ENCODE data around the gene KPNB1.

KPNB1 gene

DNA sequence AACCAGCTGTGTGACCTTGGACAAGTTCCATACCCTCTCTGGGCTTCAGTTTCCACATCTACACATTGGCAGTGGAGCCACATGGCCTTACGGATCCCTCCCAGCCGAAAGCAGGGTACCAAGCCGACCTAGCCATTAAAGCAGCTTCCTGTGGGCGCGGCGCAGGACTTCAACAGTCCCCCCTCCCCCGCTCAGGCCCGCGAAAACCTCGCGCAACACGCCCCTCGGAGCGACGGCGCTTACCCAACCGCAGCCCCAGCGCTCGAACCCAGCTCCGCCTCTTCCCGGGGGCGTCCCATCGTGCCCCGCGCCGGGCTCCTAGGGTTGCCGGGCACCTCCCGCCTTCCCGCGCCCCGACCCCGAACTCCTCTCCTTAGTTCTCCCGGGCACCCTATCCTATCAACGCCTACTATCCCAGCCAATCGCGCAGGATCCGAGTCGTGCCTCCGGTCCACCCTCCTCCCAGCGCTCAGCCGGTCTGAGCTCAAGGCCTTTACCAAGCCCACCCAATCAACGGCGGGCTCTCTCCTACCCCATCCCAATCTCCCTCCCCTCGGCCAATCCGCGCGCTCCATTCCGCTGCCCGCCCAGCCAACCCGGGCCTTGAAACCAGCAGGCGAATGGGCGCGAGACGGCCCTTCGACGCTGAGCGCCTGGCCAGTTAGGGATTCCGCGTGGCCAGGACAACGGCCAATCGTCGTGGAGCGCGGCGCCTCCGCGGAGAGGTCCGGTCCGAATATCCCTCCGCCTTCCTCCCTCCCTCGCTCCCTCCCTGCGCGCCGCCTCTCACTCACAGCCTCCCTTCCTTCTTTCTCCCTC, at the start of gene KPNB1:
KPNB1 (plus strand) TSS at position 767 of the 819 bp plus-strand sequence. CDS start 326 bp downstream, outside the sequence.
- DNase-seq: peak; percentile 91

DNA sequence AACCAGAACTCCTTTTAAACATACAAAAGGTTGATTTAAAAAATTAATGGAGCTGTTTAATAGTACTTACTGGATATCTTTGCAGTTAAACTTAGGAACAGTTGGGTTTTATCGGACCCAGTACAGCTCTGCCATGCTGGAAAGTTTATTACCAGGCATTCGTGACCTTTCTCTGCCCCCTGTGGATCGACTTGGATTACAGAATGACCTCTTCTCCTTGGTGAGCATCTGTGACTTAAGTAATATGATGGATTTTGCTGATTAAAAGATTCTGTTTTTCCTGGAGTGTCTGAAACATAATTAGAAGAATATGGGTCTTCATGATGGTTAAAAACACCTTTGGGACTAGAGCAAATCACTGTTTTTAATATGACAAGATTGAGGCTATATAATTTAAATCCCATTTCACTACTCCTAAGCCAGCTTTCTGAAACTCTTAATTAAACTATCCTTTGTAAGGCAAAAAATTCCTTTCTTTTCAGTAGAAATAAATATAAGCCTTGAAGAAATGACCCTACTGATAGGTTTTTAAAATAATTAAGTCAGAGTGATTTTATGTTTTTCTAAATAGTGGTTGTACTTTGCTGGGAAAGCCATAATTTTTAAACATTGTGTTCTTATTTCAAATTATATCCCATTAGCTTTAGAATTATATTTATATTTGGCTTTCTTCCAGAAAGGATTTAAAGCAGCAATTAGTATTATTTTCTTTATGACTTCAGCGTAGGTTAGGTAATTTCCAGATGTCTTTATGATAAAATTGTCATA, 45.7 kb upstream of the KPNB1 start:
- no peak for DNase-seq

DNA sequence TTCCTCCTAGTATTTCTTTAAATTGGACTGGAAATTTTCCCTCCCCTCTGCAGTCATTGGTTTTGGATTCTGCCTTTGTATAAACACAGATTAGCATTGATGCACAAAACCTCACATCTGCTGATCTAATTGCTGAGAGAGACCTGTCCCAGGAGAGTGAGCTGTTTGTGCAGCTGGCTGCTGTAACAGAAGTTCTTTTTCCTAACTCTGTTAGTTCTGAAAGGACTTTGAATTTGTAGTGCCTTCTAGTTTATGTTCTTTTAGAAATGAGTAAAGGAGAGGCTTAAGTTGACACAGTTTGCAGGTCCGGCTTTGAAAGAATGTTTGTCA, 45.2 kb upstream of the KPNB1 start:
- no peak for DNase-seq

DNA sequence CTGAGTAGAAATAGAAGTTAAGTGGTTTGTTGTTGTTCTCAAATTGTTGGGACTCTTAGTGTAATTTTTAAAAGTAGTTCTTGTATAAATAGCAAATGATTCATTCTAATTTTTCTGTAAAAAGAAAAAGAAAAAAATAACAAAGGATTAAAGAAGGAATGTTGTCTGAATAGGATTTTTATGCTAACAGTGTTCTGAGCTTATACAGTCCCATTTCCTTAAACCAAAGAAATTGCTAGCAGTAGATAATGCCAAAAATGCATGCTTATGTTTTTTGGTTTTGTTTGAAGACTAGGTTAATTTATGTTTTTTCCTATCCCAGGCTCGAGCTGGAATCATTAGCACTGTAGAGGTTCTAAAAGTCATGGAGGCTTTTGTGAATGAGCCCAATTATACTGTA, 44.7 kb upstream of the KPNB1 start:
- DNase-seq: no peak

DNA sequence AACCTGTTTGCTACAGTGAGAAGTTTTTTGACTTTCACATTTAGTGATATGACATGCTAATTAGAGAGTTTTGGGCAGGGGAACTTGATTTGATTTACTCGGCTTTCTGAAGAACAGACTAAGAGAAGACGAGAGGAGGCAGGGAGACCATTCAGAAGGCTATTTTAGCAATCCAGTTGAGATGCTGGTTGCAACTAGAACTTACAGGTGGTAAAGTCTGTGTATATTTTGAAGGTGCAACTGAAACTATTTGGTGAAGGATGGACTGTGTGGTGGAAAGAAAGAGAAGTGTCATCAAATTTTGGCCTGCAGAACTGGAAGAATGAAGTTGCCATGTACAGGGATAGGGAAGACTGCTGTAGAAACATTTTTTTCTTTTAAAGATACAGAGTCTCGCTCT, 42.2 kb upstream of the KPNB1 start:
- no peak for DNase-seq

DNA sequence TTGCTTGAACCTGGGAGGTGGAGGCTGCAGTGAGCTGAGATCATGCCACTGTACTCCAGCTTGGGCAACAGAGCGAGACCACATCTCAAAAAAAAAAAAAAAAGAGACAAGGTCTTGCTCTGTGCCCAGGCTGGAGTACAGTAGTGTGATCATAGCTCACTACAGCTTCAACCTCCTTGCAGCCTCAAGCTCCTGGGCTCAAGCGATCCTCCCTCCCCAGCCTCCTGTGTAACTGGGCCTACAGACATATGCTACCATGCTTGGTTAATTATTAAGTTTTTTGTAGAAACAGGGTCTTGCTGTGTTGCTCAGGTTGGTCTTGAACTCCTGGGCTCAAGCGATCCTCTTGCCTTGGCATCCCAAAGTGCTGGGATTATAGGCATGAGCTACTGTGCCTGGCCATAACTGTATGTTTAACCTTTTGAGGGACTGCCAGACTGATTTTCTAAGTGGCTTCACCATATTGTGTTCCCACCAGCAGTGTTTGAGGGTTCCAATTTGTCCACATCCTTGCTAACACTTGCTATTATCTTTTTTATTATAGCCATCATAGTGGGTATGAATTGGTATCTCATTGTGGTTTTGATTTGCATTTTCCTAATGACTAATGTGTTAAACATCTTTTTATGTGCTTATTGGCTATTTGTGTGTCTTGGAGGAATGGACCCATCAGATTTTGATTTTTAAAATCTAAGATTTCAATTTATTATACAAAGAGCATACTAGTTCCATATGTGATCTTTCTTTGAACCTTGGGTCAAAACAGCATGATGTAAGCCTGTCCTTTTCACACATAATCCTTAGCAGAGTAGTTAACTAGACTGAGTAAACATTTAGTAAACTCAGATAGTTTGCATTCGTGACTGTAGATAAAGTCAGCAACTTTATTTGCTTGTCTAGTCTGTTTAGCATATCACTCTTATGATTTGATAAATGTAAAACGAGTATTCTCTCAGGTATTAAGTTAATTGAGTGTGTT, 38.1 kb upstream of the KPNB1 start:
- no peak for DNase-seq

DNA sequence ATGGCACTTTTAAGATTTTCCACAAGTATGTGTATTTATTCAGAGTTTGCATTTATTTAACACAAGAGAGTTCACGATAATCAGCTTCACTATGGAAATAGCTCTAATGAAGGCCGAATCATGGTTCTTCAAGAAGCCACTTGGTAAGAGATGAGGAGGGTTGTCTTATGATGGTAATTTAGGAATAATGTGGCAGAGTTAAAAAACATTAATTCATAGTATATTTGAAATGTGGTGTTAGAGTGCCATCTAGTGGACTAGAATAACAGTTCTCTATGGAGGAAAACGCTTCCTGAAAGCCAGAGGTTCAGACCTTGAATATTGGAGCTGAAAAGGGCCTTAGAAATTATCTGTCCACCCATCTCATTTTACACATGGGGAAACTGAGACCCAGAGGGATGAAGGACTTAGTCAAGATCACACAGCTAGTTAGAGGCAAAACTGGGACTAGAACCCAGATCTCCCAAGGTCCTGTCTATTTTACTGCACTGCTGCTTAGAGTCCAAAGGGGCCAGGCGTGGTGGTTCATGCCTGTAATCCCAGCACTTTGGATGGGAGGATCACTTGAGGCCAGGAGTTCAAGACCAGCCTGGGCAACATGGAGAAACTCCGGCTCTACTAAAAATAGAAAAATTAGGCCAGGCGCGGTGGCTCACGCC, 33.8 kb upstream of the KPNB1 start:
- DNase-seq: no peak

DNA sequence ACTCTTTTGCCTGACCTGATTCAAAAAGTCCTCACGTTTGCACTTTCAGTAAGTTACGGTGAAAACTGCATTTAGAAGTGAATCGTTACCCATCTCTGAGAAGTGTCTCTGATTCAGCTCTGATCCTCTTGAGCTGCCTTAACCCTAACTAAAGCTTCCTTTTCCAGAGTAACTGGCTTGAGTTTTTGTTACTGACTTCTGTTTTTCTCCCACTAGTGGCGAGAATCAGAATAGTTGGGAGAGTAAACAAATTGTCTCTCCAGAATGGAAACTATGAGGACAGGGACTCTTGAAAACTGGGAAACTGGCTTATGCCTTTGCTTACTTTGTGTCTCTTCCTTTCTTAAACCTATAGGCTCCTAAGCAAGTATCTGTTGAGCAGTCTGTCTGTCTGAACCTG, 31.3 kb upstream of the KPNB1 start:
- no peak for DNase-seq

DNA sequence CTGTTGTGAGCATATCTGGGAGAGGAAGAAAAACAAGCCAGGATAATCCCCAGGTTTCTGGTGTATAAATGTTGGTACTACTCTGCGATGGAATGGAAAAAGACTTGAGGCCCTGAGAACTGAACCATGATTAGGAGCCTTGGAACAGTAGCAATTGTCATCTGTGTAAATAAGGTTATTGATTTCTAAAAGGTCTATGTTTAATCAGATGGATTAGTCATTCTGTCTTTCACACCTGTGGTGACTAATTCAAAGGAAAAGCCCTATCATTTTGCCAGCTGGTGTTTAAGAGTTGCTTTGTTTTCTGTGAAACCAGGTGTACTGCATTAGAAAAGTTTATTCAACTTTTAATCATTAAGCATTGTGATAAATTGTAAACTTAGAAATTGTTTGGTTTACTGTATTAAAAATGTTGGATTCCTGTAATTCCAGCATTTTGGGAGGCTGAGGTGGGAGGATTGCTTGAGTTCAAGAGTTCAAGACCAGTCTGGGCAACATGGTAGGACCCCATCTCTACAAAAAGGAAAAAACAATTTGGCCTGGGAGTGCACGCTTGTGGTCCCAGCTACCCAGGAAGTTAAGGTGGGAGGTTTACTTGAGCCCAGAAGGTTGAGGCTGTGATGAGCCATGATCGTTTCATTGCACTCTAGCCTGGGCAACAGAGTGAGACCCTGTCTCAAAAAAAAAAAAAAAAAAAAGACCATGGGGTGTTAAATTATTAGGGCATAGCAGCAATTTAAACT, 29.0 kb upstream of the KPNB1 start:
- no peak for DNase-seq

DNA sequence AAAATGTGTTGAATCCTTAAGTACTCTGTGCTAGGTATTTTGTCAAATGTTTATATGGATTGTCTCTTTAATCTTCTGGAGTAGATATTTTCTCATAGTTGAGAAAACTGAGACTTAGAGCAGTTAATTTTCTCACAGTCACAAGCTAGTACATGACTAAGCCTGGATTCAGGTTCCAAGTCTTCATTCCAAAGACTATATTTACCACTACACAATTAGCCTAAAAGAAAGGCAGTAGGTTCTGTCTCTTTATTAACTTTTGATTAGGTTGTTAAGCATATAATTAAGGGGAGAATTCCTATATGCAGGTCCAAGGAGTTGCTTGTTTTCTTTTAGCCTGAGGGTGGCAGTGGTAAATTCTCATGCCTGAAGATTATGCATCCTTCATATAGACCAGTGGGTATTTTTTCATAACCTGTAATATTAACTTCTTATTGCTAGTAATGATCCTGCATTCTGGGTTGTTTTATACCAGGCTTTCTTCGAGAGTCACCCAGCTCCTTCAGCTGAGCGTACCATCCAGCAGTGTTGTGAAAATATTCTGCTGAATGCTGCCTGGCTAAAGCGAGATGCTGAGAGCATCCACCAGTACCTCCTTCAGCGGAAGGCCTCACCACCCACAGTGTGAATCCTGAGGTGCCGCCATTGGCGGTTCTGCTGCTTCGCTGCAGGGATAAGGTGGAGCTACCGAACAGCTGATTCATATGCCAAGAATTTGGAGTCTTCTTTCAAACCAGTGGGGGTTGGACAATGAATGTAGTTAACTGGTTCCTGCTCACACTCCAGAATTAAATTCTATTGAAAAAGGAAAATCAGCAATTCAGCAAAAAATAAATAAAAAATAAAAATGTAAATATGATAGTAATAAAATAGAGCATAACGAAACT, 28.2 kb upstream of the KPNB1 start:
- no peak for DNase-seq

DNA sequence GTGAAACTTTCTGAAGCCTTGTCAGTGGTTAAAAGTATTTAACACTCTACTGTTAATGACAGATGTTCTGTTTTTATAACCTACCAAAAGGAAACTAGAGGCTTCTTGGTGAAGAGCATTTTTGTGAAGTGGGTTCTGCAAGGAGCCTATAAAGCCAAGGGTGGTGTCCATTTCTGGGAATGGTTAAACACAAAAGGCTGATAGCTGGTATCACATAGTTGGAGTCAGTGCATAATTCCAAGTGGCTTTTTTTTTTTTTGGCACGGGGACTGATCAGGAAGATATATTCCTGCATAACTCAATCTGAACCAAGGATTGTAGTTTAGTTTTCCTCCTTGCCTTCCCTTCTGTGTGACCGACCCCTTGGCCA, 27.6 kb upstream of the KPNB1 start:
- DNase-seq: no peak

DNA sequence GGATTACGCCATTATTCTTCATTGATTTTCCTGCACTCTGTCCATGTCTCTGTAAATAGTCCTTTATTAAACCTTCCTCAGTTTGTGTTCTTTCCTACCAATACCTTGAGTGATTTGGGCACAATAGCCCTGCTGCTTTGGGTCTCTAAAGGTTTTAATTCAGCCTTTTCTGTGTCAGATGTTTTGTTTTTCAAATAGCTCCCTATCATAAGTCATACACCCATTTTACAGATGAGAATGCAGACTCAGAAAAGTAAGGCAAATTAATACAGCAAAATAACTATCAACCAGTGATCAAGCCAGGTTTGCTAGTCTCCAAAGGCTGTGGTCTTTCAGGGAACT, 25.0 kb upstream of the KPNB1 start:
- DNase-seq: no peak

DNA sequence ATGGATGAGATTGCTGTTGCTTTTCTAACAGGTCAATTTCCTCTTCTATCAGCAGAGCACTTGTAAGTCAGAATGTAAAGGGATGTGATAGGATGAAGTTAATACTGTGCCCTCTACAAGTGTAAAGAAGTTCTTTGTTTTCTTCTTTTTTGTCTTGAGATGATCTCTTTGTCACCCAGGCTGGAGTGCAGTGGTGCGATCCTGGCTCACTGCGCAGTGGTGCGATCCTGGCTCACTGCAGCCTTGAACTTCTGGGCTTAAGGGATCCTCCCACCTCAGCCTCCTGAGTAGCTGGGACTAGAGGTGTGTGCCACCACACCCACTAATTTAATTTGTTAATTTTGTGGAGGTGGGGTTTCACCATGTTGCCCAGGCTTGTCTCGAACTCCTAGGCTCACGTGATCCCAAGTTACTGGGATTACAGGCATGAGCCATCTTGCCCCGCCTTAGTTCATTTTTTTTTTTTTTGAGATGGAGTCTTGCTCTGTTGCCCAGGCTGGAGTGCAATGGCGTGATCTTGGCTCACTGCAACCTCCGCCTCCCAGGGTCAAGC, 21.6 kb upstream of the KPNB1 start:
- DNase-seq: no peak

DNA sequence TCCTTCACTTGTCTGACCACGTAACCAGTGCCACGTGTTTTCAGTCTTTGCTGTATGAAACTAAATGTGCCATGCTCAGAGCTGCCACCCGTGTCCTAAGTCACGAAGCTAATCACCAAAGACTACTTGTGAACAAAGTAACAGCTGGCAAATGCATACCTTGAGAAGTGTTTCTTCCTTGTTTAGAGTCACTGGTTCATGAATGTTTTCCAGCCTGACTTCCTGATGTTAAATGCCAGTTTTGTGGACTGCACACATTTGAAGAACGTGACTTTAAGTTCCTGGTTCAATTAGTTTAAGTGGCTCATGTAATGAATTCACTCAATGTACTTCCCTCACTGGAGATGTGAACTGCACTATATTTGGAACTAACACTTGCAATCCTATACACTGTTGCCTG, 19.9 kb upstream of the KPNB1 start:
- DNase-seq: no peak

DNA sequence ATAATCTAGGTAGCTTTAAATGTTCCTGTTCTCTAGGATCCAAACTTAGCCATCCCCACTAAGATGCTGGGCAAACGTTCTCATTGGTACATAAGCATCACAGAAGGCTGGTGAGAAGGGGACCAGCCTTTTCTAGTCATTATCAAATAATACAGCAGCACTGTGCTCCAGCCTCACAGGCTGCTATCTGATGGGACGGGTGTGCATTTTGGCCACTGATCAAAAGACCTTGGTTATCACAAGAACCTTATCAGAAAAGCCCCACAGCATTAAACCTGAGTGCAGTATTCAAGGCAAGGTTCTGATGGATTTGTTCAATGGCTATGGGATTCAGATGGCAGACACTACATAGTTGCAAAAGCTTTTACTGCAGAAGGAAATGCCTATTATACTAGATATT, 19.1 kb upstream of the KPNB1 start:
- no peak for DNase-seq

DNA sequence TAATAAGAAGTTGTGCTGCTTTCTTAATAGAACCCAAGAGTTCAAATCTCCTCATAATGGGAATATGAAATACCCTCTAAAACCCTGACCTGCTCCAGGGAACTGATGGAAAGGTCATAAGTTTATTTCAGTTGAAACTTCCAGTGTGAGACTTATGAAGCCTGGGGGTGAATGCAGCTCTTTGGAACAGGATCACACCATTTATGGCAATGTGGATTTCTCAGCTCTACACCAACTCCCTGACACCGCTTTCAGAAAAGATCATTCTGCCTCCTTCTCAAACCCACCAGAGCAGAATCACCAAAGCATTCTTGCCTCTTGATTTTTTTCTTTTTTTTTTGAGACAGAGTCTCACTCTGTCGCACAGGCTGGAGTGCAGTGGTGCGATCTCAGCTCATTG, 16.7 kb upstream of the KPNB1 start:
- no peak for DNase-seq

DNA sequence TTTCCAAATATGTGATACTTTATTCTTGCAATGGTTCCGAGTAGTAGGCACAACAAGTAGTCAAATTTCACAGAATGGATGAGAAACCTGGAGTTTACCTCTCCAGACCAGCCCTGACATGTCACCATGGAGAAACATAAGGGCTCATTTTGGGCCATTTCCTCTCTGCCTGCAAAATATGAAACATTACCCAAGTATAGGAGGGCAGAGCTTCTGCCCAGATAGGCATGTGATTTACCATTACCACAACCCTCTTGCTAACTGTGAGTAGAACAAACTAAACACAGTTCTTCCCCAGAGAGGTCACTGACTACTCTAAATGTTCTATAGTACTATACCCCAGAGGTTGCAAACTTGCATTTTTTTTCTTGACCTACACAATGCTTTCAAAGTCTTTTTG, 15.7 kb upstream of the KPNB1 start:
- no peak for DNase-seq

DNA sequence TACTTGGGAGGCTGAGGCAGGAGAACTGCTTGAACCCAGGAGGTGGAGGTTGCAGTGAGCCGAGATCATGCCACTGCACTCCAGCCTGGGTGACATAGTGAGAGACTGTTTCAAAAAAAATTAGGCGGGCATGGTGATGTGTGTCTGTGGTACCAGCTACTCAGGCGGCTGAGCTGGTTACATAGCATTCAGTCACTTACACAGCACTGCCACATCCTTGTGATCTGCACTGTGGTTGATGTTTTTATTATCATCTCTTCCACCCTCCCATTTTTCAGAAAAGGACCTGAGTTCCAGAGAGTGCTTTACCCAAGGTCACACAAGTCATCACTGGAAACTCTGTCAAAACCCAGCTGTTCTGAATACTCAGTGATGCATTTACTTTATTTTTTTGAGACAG, 14.8 kb upstream of the KPNB1 start:
- DNase-seq: no peak

DNA sequence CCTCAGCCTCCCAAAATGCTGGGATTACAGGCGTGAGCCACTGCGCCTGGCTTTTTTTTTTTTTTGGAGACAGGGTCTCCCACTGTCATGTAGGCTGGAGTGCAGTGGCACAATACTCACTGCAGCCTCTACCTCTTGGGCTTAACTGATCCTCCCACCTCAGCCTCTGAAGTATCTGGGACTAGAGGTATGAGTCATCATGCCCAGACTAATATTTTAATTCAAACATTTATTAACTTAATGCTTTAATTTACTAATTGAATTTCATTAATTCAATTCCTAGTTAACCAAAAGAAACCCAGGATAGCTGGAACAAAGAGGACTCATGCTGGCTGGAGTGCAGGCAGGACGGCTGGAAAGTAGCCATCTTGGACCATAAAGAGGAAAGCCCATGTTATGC, 14.0 kb upstream of the KPNB1 start:
- DNase-seq: no peak

DNA sequence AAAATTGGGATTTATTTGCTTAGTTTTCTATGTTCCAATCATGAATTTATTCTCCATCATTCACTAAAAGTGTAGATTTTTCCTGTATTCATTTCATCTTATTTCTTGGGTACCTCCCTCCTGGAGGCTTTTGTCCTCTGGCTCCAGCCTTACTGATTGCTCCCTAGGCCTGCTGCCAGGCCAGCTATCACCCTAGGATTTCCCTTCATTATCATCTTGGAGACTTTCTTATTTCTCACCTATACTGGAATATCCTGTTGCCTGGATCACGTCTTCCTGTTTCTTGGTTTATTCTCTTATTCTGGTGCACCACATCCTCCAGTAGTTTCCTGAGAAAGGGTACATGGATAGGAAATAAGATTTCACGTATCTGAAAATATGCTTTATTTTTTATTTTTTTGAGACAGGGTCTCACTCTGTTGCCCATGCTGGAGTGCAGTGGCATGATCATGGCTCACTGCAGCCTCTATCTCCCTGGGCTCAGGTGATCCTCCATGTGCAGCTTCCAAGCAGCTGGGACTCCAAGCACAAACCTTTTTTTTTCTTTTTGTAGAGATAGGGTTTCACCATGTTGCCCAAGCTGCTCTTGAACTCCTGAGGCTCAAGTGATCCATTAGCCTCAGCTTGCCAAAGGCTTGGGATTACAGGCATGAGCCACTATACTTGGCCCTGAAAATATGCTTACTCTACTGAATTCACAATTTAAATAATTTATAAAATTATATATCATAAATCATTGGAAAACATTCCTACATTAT, 13.3 kb upstream of the KPNB1 start:
- no peak for DNase-seq
